GM18507 (cell line): Measurements from ENCODE around the gene RAX.

Experiments used
- DNase-seq: peaks from one replicate; pipeline ENCODE4 v3.0.0; 2011; ENCODE audit warnings: low read depth; ENCODE audit not compliant: insufficient read length; ENCODE audit errors: extremely low spot score
- FAIRE-seq: peaks from 2 replicates; lab custom pipeline; 2011; peaks lifted over from hg19 to GRCh38; lab: Jason Lieb, UNC

The RAX gene

DNA sequence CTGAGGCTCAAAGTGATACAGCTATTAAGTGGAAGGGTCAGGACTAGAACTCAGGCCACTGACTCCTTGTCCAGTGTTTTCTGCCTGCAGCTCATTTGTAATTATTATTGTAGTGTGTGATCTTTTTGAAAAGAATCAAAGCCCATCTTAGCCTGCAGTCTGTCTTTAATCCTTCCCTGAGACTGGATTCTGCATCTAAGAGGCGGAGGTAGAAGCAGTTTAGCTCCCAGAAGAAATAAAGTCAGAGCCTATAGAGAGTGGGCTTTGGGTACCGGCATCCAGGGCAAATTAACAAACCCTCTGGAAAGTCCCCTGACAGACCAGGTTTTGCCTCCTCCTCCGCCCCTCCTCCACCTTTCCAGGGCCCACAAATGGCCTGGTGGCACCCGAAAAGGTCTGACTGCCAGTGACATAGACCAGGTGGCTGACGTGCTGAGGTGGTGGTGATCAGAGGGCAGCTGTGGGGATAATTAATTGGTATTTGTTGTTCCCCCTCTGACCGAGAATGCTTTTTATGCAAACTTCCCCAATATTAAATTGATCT is 2.2 kb upstream of the RAX start:
- DNase-seq (no peak), FAIRE-seq (no peak)

DNA sequence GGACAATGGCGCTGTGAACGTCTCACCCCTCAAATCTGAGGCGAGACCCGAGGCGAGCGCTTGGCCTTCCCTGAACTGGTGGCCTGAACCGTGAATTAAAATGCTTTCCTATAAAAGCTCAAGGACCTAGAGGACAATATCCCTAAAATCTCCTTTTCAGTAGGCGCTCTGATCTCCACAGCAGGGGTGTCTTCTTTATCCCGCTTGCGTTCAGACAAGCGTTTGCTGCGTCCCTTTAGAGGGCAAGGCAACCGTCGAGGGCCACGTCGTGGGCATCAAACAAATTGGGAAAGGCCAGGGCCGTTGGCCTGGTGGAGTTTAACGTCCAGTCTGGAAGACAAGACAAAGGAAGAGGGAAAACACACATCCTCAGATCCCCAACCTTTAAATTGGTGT is 1.3 kb upstream of the RAX start:
- DNase-seq (no peak), FAIRE-seq (no peak)

DNA sequence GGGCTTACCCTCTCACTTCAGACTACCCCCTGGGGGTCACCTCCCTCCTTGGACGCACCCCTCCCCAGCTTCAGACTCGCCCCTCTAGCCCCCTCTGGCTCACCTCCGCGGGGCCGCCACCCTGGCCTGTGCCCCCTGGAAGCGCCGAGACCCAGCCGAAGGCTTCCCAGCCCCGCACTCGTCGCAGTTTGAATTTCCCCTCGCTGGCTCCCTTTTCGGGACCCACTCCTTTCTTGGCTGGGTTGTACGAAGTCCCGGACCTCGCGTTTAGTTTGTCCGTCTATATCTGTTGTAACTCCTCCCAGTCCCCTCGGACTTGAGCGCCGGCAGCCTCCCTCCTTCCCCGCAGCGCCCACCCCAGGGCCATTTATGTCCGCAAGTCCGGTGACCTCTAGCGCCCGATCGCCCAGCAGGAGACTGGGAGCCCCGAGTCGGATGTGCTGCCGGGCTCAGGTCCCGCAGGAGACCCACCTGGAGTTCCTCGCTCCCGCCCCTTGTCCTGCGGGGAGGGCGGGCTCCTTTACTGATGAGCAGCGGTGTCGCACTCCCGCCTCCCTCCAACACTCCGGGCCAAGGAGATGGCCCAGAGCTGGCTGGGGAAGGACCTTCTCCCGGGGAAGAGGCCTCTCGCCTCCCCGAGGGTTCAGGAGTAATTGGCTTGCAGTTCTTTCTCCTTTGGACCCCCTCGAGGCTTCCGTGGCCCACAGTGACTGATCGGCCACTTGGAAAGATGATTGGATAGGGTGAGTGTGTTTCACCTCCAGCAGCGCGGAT is 692 bp upstream of the RAX start:
- no peak for DNase-seq
- FAIRE-seq, result no peak

DNA sequence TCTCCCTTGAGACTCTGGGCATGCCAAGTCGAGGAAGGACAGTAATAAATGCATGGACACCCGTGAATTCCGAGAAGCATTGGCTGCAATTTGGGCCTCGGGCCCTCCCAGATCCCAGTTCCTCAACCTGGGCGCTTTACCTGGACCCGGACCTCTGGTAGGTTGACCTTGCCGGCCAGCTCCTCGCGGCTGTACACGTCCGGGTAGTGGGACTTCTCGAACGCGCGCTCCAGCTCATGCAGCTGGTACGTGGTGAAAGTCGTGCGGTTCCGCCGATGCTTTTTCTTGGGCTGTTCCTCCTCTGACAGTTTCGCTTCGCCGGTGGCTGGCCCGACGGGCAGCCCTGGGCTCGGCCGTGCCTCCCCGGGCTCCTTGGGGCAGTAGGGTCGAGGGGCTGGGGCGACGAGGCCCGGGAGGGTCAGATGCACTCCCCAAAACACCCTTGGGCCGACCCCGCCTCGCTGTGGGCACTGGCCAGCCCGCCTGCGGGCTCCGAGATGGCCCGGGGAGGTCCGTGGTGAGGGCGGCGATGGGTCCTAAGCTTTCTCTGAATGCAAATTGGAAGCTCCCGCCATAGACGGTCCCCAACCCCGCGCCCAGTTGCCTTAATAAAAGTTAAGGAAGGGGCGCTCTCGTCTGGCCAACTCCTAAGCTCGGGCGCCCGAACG is 899 bp downstream of the RAX start:
- FAIRE-seq (no peak), DNase-seq (no peak)

DNA sequence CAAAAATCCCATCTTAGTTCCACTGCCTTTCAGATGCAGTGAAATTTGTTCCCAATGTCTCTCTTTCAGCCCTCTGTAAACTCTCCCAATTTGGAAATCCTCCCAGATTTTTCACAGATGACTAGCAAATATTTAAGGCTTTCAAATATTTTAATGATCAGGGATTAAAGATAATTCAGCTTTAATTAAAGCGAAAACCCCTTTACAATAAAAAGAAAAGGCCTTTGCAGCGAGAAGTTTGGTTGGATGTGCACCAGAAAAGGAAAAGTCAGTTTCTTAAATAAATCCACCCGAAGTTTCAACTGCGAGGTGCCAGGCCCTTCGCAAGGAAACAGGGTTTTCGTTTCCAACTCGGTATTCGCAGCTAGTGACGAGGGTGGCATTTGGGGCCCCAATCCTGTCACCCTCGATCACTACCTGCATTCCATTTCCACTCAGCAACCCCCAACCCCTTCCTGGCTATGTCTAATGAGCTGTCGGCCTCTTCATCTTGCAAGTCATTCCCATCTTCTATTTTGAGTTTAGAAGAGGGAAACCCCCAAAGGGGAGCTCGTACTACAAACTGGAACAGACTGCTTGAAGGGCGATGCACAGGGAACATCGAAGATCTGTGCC is 1.5 kb downstream of the RAX start:
- DNase-seq (no peak), FAIRE-seq (no peak)

DNA sequence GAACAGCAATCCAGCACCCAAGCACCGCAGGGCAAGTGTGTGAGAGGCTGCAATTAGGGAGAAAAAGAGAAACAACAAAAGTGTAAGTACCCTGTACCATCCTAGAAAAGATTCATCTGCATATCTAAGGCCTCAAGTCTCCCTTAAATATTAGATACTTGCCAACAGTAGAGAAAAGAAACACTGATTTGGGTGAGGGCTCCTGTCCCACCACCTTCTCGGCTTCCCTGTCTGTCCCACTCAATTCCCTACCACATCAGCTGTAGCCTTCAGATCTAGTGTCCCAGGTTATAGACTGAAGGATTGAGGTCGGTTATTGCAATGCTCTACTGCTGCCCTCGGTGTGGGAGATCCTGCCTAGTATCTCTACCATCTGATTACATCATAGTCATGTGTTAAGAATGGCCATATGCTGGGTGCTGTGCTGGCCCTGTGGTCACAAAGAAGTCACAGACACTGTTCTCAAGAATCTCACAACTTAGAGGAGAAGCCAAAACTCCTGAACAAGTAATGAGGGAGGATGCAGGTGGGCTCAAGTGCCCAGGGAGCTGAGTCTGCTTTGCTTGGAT is 2.5 kb downstream of the RAX start:
- FAIRE-seq, result no peak
- DNase-seq, result no peak

DNA sequence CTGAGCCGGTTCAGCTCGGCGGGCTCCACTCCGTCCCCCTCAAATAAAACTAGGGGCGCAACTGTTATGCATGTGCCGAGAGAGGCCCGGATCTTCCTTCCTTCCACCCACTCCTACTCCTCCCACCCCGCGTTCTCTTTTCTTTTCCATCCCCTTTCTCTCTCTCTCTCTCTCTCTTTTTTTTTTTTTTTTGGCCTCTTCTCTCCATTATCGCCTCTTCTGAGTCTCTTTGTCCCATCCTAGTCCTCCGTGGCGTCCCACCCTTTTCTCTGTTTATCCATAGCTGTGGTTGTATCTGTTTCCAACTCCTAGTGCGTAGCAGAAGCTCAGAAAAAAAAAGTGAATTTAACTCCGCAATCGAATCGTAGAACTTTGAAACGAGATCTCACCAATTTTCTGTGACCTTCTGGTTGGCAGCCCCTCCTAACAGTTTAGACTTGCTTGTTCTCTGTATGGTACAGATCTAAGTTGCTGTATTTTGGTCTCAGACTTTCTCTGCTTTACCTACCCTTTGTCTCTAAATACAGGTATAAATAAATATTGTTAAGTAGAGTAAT is 3.6 kb downstream of the RAX start:
- DNase-seq (no peak), FAIRE-seq (no peak)

DNA sequence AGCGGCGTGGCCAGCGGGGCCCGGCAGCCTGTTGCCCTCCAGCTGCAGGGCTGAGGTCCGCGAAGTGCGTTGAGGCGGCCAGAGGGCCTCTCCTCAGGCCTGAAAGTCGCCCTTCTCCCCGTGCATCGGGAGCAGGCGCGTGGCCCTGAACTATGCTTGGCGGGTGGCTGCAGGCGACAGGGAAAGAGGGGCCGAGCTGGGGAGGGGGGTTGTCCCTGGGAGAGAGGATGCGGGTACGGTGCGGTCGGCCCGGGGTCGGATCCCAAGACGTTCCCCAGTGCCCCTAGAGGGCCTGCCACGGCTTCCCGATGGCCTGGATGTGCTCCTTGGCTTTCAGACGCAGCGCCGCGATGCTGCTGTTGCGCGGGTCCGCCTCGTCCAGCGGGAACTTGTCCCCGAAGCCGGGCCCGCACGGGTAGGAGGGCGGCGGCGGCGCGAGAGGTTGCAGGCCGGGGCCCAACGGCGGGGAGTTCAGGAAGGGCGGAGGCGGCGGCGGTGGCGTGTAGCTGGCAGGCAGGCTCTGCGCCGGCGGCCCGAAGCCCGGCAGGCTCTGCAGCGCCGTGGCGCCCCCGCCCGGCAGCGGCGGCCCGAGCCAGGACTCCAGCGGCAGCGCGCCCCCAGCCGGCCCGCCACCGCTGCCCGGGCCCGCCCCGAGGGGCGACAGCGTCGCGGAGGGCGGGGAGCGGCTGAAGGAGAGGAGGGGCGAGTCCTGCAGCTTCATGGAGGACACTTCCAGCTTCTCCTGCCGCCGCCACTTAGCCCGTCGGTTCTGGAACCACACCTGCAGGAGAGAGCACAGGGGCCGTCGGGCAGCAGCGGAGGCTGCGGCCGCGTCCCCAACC is 4.3 kb downstream of the RAX start:
- no peak for FAIRE-seq
- no peak for DNase-seq

DNA sequence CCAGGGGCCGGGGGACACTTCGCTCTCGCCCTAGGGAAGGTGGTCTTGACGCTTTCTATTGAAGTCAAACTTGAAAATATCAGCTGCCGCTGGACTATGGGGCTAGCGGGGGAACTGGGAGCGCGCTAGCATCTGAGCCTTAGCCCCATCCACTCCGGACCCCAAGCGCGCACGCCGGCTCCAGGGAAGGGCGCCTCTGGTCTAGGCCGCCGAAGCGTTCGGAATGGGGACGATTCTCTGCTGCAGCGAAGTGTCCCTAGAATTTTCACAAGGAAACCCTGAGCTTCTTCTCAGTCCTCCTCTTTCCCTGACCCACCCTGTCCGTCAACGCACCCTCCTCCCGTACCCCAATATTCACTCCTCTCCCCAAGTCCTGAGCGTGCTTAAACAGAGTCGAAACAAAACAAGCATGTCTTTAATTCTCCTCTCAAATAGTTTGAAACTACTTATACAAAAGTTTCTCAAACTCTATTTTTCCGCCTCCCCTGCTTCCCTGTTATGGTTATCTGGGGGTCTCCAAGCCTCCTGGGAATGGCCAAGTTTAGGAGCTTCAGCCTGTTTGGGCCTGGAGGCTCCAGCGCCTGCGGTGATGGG is 5.0 kb downstream of the RAX start:
- no peak for FAIRE-seq
- DNase-seq, result no peak

DNA sequence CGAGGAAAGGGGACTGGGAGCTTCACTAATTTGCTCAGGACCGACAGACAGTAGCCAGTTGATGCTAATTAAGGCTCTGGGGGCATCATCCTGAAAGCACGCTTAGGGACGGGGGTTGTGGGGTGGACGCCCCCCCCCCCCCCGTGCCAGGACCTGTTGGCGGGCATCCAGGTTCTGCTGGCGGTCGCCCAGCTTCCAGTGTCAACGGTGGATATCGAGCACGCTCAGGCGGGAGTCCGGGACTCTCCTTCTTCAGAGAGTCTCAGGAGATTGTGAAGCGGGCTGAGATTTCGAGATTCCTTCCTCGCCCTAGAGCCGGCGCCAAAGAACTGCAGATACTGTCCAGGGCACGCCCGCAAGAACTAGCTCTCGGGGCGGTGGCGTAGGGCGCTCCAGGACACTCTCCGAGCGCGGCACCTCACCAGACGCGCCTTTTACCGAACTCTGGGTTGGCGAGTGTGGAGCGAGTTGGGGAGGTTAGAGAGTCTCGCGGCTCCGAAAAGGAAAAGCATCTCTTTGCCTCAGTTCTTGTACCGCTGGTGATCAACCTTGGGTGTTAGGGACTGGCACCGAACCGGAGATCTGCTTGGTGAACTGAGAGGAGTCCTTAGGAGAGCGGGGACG is 5.6 kb downstream of the RAX start:
- DNase-seq (no peak), FAIRE-seq (no peak)

DNA sequence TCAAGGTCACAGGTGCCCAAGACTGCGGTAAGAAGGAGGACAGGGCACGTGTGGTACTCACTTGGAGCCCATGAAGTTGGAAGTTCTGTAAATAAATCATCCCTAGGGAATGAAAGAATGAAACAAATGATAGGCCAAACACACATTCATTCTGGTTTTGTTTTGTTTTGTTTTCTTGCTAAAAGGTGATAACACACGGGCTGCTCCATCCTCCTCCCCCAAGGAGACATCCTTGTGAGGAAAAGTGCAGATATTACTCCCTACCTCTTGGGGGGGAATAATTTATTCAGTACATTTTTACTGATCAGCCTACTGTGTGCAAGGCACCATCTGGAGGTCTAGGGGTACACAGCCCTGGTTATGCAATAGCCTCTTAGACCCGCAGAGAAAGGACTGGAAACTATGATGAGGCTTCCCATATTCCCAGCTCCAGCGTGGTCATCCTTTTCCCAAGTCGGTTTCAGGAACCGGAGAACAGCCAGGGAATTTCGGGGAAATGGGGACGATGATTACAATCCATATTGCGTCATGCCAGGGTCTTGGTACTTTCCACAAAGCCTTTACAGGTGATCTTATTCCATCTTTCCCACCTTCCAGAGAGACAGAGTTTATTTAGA is 6.3 kb downstream of the RAX start:
- DNase-seq (no peak), FAIRE-seq (no peak)

DNA sequence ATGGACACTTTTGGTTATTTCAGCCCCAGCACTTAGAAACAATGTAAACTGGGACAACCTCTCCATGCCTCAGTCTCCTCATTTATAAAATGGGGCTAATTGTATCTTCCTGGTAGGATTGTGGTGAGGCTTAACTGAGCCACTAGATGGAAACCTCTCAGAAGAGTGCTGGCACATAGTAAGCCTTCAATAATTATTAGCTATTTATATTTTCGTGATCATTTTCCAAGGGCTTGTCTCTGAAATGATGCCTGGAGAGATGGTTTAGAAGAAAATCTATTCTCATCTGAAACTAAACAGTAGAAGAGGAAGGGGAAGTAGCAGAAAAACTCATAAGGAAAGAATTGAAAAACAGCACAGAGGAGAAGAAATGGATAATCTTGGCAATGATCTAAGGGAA is 6.8 kb downstream of the RAX start:
- FAIRE-seq (no peak), DNase-seq (no peak)

DNA sequence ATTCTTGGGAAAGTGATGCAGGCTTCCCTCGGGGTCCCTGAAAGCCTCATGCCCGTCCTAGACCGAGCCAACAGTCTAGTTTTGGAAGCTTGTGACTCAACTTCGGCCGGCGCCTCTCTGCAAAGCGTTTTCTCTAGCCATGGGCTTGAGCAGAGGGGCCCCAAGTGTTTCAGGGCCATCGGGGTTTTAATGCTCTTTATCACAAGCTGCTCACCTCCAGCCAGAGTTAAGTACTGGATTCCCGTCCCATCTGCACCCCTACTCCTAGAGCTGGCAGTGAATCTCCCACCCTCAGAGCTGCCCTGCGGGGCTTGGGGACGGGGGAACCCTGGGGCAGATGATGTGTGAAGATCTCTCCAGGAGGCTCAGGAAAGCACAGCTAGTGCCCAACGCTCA is 7.3 kb downstream of the RAX start:
- DNase-seq (no peak), FAIRE-seq (no peak)

DNA sequence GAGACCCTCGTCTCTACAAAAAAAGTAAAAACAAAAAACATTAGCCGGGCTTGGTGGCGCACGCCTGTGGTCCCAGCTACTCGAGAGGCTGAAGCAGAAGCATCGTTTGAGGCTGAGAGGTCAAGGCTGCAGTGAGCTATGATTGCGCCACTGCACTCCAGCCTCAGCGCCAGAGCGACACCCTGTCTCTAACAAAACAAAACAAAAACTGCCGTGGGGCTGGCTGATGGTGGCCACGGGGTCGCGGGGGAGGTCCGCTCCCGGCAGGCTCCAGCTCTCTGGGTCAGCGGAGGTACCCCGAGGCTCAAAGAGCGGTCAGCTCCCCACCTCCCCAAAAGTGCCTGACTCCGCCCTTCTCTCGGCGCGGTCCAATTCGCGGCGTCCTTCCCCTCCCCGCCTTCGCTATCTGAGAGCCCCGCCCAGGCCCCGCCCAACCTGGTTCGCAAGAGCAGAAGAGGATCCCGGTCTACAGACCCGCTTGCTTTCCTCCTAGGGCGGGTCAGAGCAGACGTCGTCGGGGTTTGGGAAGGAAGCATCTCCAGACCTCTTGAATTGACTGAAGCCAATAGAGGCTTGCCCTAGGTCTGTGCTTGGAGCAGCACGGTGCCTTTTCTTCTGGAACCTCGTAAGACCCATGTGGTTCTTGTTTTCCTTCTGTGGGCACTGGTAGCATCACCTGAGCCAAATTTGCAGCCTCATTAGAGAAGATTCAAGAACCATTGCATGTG is 7.8 kb downstream of the RAX start:
- FAIRE-seq (no peak), DNase-seq (no peak)

DNA sequence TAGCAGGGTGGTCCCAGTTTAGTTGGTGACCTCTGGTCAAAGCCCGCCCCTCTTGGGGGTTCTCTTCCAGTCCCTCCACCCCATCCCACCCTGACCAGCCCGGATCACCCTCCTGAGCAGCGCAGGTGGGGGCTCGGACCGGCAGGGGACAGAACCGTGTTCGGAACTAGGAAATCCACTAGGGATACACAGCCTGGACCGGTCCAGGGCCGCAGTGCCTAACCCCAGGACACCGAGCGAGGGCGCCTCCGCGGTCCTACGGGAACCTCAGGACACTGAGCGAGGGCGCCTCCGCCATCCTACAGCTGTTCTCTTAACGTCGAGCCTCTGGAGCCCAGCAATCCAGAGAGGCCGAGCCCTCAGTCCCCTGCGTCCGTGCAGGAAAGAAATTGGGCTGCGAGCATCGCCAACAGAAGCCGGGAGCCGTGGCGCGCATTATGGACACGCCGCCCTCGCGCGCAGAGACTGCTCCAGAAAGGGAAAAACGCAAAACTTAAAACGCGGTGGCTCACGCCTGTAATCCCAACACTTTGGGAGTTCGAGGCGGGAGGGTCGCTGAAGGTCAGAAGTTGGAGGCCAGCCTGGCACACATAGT is 8.5 kb downstream of the RAX start:
- DNase-seq (no peak), FAIRE-seq (no peak)

DNA sequence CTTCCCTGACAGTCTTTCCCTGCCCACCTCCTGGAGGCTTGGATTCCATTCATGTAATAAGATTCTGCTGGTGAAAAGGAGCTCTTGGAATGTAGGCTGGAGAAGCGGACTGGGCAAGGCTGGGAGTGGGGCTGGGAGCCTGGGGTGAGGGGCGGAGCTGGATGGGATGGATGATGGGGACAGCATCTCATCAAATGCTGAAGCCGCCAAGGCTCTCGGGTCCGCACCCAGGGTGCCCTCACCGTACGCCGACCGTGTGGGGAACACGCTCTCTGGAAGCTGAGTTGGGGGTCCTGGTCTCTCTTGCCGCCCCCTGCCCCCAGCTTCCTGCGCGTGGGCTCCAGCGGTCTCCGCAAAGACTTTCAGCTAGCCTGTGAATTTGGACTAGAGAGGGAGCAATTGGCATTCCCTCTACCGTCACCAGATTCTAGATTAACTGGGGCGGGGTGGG is 9.1 kb downstream of the RAX start:
- FAIRE-seq (no peak), DNase-seq (no peak)

DNA sequence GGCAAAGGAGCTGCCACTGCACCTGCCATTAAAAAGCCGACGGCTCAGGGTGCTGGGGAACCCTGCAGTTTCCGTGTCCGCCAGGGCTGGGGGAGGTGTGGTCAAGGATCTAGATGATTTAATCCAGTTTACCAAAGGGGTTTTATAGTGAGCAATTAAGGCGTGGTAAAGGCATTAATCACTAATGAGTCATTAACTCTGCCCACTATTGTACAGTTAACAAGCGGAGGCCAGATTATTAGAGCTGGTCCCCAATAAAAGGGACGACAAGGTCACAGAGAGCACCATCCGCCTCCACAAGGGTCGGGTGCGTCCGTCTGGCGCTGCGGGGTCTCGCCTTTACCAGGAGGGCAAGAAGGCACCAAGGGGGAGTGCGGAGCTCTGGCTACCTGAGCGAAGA is 9.6 kb downstream of the RAX start:
- DNase-seq (no peak), FAIRE-seq (no peak)
